CD14-positive monocyte (primary cell): Measurements from ENCODE around the gene PCGF6. TPM values are rescaled to one million over a fixed set of nuclear protein-coding genes. Genes with fewer than 3 reads are reported as not detected.

Source experiments
- DNase-seq, 3 donors: peaks; one replicate each; pipeline ENCODE4 v3.0.0-alpha.2; 2011 to 2022
- H2AFZ ChIP-seq: 2 replicates; pipeline ENCODE4 v1.6.0; 2012; ENCODE audit warnings: mild to moderate bottlenecking, low read depth, low read length, inconsistent platforms; ENCODE audit not compliant: insufficient read depth, poor library complexity, severe bottlenecking
- H3K27ac ChIP-seq, 2 donors: 1 replicate in 1 of 2; 2 replicates in 1 of 2; pipeline ENCODE4 v1.5.1; 2012 to 2013; ENCODE audit warnings: low read length in 2 of 2, control low read depth in 1 of 2, inconsistent platforms in 1 of 2, low read depth in 1 of 2, mild to moderate bottlenecking in 1 of 2
- H3K27me3 ChIP-seq, 2 donors: one replicate each; pipeline versions ENCODE4 v1.6.0 to v1.6.1; 2011 to 2013; ENCODE audit warnings: low read length in 2 of 2; ENCODE audit not compliant: control insufficient read depth in 2 of 2, insufficient read depth in 2 of 2
- H3K36me3 ChIP-seq, 2 donors: replicated peaks in 1 of 2; 1 replicate in 1 of 2; 2 replicates in 1 of 2; pipeline versions ENCODE4 v1.5.1 to v1.6.1; 2012 to 2013; ENCODE audit warnings: low read length in 2 of 2, control low read depth in 1 of 2, inconsistent platforms in 1 of 2, mild to moderate bottlenecking in 1 of 2; ENCODE audit not compliant: insufficient read depth in 2 of 2, control insufficient read depth in 1 of 2
- H3K4me1 ChIP-seq, 2 donors: 1 replicate in 1 of 2; 2 replicates in 1 of 2; pipeline versions ENCODE4 v1.5.1 to v1.6.1; 2012 to 2013; ENCODE audit warnings: low read length in 2 of 2, control low read depth in 1 of 2, inconsistent platforms in 1 of 2, mild to moderate bottlenecking in 1 of 2, moderate library complexity in 1 of 2; ENCODE audit not compliant: insufficient read depth in 2 of 2, control insufficient read depth in 1 of 2
- H3K4me2 ChIP-seq: replicated peaks from 2 replicates; pipeline ENCODE3; 2012; ENCODE audit warnings: low read length, moderate library complexity, mild to moderate bottlenecking; ENCODE audit not compliant: poor library complexity, severe bottlenecking; ENCODE audit errors: extremely low read depth
- H3K4me3 ChIP-seq, 3 experiments: fragments of 200-600 bp in 1 of 3; sonication (generic) in 1 of 3; replicated peaks in 1 of 3; 1 replicate in 2 of 3; 2 replicates in 1 of 3; pipeline ENCODE4 v1.5.1; 2011 to 2013; ENCODE audit warnings: low read length in 3 of 3, mild to moderate bottlenecking in 3 of 3, control low read depth in 2 of 3, low read depth in 2 of 3, inconsistent platforms in 1 of 3, moderate library complexity in 1 of 3
- H3K79me2 ChIP-seq: 2 replicates; pipeline ENCODE4 v1.6.0; 2012; ENCODE audit warnings: mild to moderate bottlenecking, control low read depth, inconsistent platforms, low read length, moderate library complexity; ENCODE audit not compliant: insufficient read depth
- H3K9ac ChIP-seq: 2 replicates; pipeline ENCODE4 v1.6.0; 2017; ENCODE audit warnings: low read length, mild to moderate bottlenecking; ENCODE audit not compliant: insufficient read depth, poor library complexity, severe bottlenecking
- H3K9me3 ChIP-seq, 2 donors: replicated peaks in 1 of 2; 1 replicate in 1 of 2; 2 replicates in 1 of 2; pipeline versions ENCODE4 v1.5.1 to v1.6.1; 2012 to 2013; ENCODE audit warnings: low read length in 2 of 2, control low read depth in 1 of 2; ENCODE audit not compliant: control insufficient read depth in 1 of 2, insufficient read depth in 1 of 2
- H4K20me1 ChIP-seq: 2 replicates; pipeline ENCODE4 v1.6.0; 2012; ENCODE audit warnings: mild to moderate bottlenecking, low read length, control low read depth, moderate library complexity; ENCODE audit not compliant: insufficient read depth
- H3K27ac Mint-ChIP-seq, 7 donors: one replicate each; pipeline ENCODE4 v1.8.0; 2020; ENCODE audit warnings: mild to moderate bottlenecking in 7 of 7, mixed read lengths in 7 of 7, moderate library complexity in 6 of 7, inconsistent platforms in 2 of 7
- H3K27me3 Mint-ChIP-seq, 3 donors: one replicate each; pipeline ENCODE4 v1.8.0; 2021 to 2022; ENCODE audit warnings: low read depth in 3 of 3, mild to moderate bottlenecking in 3 of 3, mixed read lengths in 3 of 3, moderate library complexity in 3 of 3, inconsistent platforms in 1 of 3
- H3K36me3 Mint-ChIP-seq, 2 donors: one replicate each; pipeline ENCODE4 v1.8.0; 2020; ENCODE audit warnings: mixed read lengths in 2 of 2, inconsistent platforms in 1 of 2, mild to moderate bottlenecking in 1 of 2
- H3K4me1 Mint-ChIP-seq: one replicate; pipeline ENCODE4 v1.8.0; 2020; ENCODE audit warnings: mild to moderate bottlenecking, mixed read lengths
- H3K4me3 Mint-ChIP-seq, 2 donors: one replicate each; pipeline ENCODE4 v1.8.0; 2020; ENCODE audit warnings: mild to moderate bottlenecking in 2 of 2, mixed read lengths in 2 of 2, moderate library complexity in 1 of 2
- H3K9me3 Mint-ChIP-seq, 7 donors: one replicate each; pipeline ENCODE4 v1.8.0; 2020 to 2022; ENCODE audit warnings: mixed read lengths in 7 of 7, mild to moderate bottlenecking in 6 of 7, moderate library complexity in 6 of 7, inconsistent platforms in 2 of 7
- CTCF ChIP-seq: fragments of 200-600 bp; IDR thresholded peaks from one replicate; pipeline ENCODE4 v1.8.0; 2022; ENCODE audit warnings: antibody characterized with exemption, mild to moderate bottlenecking
- WGBS: methylation state at CpG from one replicate; pipeline ENCODE4 v1.1.5; 2013; ENCODE audit warnings: missing lambda C conversion rate; ENCODE audit not compliant: insufficient coverage; 5-methylcytosine and 5-hydroxymethylcytosine counted together
- intact Hi-C, 2 donors: fragments of 100-400 bp; cut with micrococcal nuclease; formaldehyde crosslinking; loops; one replicate each; pipeline versions ENCODE4 v1.15.0 to v1.15.1; 2023
- polyA plus RNA-seq, 3 donors: library from polyadenylated mRNA; depleted of rRNA in 1 of 3; unstranded in 2 of 3; stranded (reverse) in 1 of 3; fragments of 300-500 nt in 2 of 3; fragments of >200 nt in 1 of 3; fragmentation: Illumina TruSeq in 2 of 3; gene quantifications; 1 replicate in 2 of 3; 2 replicates in 1 of 3; pipeline ENCODE4 v1.2.3, GENCODE V29; 2012 to 2021

The PCGF6 gene
- polyA plus RNA-seq, 3 donors: 3.4 to 6.2 (median 4.6) TPM

GRCh38 chr10:103280031-103280430, 70.9 kb downstream of the PCGF6 start:
- WGBS: 83% methylated on average over 1 of the region's 3 CpGs
- Histone ChIP-seq H3K36me3 (no peaks in the 10 kb centered on the region), H3K4me2 (no peak overlapping the region), H3K4me1 (peaks cover 23 to 37% of the 10 kb centered on the region in 2 donors), H3K4me3 (no peak overlapping the region), H2AFZ (no peak overlapping the region), H3K27ac (no peak overlapping the region), H4K20me1 (no peaks in the 10 kb centered on the region), H3K9ac (no peak overlapping the region), H3K79me2 (no peaks in the 10 kb centered on the region), H3K9me3 (peaks cover 7 to 25% of the 10 kb centered on the region in 2 donors), H3K27me3 (peaks cover 63 to 67% of the 10 kb centered on the region in 2 donors)
- Mint-ChIP-seq H3K4me1 (peaks cover 36% of the 10 kb centered on the region), H3K27me3 (peaks cover 62 to 68% (median 68%) of the 10 kb centered on the region in 3 donors), H3K27ac (no peak overlapping the region), H3K4me3 (peak overlapping the region in 1 of 2 donors; percentile 30), H3K36me3 (peaks cover 0 to 8% of the 10 kb centered on the region in 2 donors), H3K9me3 (peaks cover 0 to 28% (median 9%) of the 10 kb centered on the region in 7 donors)
- TF ChIP-seq CTCF: no peak
- no peak for DNase-seq
- intact Hi-C loops: no loop called here

- no peak overlapping the region for H3K4me2 ChIP-seq
- Mint-ChIP-seq H3K9me3 (peaks cover 0 to 29% (median 9%) of the 10 kb centered on the region in 7 donors), H3K27ac (no peak overlapping the region), H3K36me3 (peaks cover 0 to 8% of the 10 kb centered on the region in 2 donors), H3K4me3 (peak overlapping the region in 1 of 2 donors; percentile 67), H3K27me3 (peaks cover 69 to 76% (median 74%) of the 10 kb centered on the region in 3 donors), H3K4me1 (peaks cover 27% of the 10 kb centered on the region)
- H2AFZ ChIP-seq: no peak overlapping the region
- WGBS: 4% methylated on average over 11 of the region's 11 CpGs
- H3K9ac ChIP-seq: no peak overlapping the region
- H3K27me3 ChIP-seq: peaks cover 63 to 67% of the 10 kb centered on the region in 2 donors
- intact Hi-C loops: no loop called here
- TF ChIP-seq CTCF: no peak
- peak in 2 of 3 donors; percentile 4 to 7 for DNase-seq
- peaks cover 13 to 28% of the 10 kb centered on the region in 2 donors for H3K4me1 ChIP-seq
- no peak overlapping the region for H3K4me3 ChIP-seq
- no peaks in the 10 kb centered on the region for H3K36me3 ChIP-seq
- H3K9me3 ChIP-seq: peaks cover 7 to 25% of the 10 kb centered on the region in 2 donors
- no peak overlapping the region for H3K27ac ChIP-seq
- H3K79me2 ChIP-seq: no peaks in the 10 kb centered on the region
- no peaks in the 10 kb centered on the region for H4K20me1 ChIP-seq
These were observed 72.1 kb downstream of the PCGF6 start for GRCh38 chr10:103278862-103279298.
